Measurements from ENCODE around the gene GMDS.
A peak's percentile ranks its signal among the peaks of the same experiment; 100 is the strongest.

The GMDS gene

DNA sequence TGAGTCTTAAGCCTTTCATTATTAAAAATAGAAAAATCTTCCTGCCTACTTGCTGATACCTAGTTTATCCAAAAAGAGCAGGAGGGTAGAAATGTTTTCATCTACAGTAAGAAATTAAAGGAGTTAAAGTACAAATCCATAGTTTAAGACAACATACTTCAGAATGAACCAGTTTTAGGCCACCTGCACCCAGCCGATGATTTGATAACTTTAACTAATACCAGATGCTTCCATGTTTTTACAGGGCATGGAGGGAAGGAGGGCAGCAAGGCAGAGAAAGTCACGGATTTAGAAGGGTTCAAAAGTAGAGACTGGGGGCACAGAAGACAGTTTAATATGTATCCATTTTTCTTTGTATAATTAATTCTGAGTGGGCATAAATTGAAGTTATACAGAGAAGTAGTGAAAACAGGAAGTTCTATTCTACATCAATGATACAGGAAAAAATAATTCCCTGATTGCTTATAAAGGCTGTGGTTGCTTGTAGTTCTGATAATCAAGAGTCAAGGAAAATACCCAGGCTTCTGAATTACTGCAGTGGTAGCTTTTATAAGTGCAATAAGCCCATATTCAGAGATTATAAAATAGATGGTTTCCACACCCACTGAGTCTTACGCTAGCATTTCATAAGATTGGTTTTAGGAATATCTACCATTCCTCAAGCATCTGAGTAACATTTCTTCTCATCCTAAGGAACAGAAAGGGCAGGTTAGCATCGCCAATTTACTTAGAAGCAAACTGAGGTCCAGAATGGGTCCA, 72.0 kb downstream of the GMDS start:
- no peak for DNase-seq

DNA sequence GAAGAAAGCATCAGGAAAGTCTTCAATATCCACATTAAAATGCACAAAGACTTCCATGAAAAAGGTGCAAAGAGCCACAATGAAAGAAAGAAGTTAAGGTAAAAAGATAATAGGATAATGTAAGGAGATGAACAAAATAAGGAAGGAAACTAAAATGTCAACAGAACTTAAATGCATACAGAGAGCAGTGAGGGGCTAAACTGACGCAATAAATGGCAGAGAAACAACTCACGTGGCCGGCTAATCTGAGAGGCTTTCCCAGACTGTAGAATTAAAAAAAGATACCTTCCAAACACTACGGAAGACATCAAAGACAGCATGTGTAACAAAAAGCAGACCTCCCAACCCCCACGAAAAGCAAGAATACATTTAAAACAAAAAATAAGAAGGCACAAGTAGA, 73.7 kb downstream of the GMDS start:
- DNase-seq = no peak

GRCh38 chr6:2168480-2168879, 76.9 kb downstream of the GMDS start:
- DNase-seq = no peak

DNA sequence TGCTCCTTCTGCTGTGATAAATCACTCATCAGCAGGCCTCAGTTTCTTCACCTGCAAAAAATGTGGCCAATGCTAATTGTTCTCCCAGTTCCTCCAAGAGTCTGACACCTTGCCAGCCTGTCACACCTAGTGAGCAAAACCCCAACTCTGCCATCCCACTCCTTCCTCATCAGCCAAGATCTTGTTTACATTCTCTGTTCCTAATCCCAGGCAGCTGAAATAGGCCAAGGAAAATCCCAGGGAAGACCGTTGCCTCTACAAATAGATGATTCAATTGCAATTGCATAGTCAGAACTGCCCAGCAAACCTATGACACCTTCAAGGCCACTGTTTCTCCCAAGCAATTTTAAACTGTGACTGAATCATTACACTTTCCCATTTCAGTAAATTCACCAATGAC, 78.7 kb downstream of the GMDS start:
- no peak for DNase-seq

- DNase-seq = no peak
These were observed 80.1 kb downstream of the GMDS start for GRCh38 chr6:2165286-2165685.

DNA sequence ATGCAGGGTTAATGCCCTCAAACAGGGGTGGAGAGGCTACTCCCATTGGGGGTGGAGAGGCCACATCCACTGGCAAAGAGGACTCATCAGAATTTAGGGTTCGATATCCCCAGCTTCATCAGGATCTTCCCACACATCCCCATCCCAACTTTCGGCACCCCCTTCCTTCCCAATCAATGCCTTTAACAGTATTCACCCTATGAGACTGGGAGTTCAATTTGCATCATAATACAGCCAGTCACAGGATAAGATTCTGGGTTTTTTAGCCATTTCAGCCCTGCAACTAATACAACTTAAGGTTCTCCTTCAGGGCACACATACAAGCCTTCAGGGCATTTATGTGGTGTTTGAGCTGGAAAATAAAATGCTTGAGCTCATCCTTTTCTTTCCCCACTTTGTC, 80.9 kb downstream of the GMDS start:
- no peak for DNase-seq

GRCh38 chr6:2162079-2162445, 83.3 kb downstream of the GMDS start:
- DNase-seq = no peak

DNA sequence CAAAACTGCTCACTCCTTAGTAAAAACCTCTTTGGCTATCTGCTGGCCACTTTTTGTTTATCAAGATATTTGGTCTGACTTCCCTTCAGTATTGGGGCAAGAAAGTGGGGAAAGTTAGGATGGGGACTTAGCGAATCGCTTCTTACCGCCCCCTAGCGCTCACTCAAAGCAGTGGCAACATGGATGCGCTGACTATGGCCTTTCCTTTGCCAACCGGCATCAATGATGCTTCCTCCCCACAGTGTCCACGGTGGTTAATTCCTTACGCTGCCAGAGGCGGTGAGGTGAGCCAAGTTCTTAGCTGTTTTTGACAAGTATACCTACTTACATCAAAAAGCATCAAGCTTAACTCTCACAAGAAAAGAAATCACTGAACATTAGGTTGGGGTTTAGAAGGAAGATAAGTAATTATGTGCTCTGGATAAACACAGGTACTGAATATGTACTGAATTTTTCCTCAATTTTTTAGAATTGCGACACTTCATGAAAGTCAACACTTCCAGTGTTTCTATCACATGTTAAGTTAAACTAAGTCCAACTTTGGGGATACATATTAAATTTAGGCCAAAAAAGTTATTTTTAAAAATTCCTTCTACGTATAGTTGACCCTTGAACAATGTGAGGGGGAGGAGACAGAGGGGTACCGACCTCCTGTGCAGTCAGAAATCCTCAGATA, 86.7 kb downstream of the GMDS start:
- DNase-seq = peak in 1 of 5 donors; percentile 3

DNA sequence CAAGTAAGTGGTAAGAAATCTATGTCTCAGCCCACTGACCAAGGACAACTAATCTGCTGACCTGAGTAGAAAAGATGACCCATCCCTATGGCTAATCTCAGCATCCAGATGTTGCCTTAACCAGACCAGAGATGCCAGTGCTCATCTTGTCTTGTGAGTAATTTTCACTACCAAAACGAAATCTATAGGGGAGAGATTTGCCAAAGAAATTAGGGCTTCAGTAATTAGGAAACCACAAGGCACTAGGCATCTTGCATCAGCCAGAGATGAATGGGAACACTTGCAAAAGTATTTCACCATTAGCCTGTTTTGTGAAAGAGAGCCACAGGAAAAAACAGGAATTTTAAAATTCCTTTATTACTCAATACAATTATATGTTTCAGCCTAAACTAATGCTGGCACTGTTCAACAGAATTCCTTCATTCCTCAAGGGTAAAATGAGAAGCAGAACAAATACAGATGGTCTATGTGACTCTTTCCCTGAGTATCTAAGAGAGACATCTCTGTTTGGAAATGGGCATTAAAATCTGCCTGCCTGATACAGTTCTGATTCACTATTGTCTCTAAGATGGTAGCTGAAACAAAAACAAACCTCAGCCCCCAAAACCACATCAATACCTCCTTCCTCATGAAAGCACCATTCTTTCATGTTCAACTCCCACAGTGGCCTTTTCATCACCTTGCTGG, 87.8 kb downstream of the GMDS start:
- DNase-seq = no peak

- no peak for DNase-seq
These were observed 90.2 kb downstream of the GMDS start for GRCh38 chr6:2155206-2155605.

DNA sequence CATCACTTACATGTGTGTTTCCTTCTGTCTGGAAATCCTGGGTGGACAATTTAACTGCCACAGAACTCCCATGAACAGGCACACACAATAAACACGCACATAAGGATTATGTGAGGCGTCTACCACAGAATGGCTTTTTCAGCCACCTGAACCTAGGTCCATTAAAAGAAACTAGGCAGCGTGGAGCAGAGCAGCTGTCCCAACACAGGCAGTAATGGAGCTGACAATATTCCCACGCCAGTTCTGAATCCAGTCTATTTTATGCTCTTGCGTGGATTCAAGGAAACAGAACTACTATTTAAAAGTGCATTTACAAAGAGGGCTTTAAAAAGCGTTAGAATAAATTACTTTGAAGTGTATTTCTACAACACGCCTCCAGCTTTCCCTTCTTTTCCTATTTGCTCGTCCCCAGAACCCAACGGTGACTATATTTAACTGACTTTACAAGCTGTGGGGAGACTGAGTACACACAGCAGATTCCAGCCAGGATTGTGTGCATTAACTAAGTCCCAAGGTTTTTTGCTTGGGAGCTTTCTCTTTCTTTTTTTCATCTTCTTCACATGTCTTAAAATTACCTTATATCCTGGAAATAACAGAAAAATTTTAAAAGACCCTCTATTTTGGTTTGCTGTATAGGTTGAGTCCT, 95.9 kb downstream of the GMDS start:
- no peak for DNase-seq

DNA sequence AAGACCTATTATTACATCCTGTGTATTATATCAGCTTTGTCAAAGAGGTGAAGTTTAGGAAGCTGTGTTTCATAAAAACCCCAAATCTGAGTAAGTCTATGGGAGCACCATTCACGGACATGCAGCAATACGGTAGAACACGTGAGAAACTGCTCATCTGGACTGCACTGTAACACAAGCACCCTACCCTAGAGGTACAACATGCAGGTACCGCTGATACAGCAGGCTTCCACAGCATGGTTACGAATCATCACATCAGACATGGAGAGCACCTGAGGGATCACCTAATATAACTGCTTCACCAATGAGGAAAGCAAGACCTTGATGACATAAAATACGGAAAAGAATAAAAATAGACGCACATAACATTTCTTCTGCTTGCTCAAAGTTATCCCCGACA, 96.7 kb downstream of the GMDS start:
- no peak for DNase-seq

GRCh38 chr6:2147766-2148448, 97.5 kb downstream of the GMDS start:
- no peak for DNase-seq

- no peak for DNase-seq
These were observed 98.1 kb downstream of the GMDS start for GRCh38 chr6:2147261-2147660.

- no peak for DNase-seq
These were observed 101.2 kb downstream of the GMDS start for GRCh38 chr6:2144210-2144609.

DNA sequence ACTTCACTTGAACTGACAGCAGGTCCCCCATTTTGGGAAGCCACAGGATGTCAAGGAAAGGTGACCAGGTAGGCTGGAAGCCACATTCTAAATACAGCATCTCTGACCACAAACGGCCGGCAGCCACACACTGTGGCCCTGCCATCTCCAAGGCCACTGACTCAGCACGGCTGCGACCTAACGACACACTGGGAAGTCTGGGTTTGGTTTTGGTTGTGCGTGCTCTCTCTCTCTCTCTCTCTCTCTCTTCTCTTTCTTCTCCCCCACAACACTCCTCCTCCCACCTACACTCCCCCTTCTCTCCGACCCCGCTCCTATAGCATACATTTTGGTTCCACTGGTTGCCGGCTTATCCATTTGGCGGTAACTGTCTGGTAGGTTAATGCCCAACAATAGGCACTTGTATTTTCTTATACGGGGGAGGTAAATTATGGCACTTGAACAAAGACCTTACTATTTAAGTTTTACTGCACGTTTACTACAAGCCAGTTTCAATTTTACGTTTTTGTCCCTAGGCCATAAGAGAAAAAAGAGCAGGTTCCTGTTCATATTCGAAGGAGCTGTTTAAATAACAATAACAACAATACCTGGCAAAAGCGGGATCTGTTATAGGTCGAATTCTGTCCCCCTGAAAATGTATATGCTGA, 103.6 kb downstream of the GMDS start:
- DNase-seq = no peak

DNA sequence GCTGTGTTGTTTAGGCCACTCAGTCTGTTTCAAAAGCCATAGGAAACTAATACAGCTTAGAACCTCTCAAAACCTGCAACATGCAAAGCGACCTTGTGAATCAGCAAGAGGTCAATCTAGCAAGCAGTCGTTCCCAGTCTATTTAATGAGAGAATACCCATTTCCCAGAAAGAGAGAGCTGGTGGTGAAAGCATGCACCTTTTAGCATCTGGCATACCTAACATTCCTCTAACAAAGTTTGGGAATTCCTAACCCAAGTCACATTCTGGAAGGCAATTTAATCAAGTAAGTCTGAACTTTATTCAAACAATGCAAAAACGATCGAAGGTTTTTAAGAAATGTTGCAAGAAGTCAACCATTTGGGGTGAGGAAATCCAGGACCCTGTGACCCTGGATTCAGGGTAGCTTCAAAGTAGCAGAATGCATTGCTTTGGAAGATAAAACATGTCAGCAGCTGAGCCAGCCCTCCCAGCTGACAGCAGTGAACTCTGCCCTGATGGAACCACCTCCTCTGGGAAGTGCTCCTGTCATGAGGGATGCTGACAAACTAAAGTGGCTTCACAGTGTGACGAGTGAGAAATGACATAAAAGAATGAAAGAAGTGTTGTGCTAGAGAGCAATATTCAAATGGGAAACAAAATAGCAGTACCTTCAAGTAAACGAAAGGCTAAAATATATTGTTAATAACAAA, 104.8 kb downstream of the GMDS start:
- no peak for DNase-seq

GRCh38 chr6:2135401-2135800, 110.0 kb downstream of the GMDS start:
- no peak for DNase-seq

GRCh38 chr6:2134554-2134953, 110.9 kb downstream of the GMDS start:
- no peak for DNase-seq

DNA sequence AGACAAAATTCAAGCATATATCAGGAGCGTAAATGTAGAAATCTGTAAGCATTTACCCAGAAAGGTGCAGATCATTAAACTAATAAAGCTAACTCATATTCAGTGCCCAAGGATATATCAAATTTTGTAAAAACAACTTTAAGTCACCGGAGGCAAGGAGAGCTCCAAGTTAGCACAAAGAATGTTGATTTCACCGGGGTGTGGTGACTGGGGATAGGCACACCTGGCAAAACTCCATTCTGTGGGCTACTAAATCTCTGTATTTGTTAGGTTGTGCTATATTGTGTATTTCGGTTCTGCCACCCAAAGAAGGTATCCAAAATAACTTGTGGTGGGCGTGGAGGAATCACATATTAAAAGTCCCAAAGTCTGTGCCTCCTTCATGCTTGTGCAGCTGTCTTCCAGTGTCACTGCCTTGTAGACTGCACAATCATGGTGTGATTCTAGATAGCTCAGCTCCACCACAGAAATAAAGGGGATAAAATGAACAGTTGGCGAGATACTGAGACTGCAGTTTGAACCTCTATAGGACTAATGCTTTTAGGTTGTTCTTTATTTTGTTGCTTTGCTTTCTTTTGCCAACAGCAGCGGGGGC, 111.6 kb downstream of the GMDS start:
- no peak for DNase-seq

DNA sequence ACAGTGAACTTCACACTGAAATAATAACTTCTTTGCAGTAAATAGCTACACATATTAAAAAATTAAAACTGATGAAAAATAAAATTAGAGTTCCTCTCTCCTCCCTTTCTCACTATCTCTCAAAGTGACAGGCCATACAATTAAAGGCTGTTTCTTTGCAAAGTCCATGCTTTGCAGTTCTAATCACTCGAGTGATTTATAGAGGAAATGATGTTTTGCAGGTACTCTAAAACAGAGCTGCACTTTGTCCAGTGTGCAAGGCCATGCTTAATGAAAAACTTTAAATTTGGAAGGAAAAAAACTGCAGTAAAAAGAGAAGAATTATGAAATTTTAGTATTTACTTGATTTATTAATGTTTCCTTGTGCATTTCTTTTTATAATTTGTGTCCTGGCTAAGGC, 112.5 kb downstream of the GMDS start:
- no peak for DNase-seq
